Neural cell (in vitro differentiated cells): ENCODE measurements around the gene COPB2. TPM values are rescaled to one million over a fixed set of nuclear protein-coding genes. Genes with fewer than 3 reads are reported as not detected.

ENCODE experiments used
- H2AFZ ChIP-seq: fragments of 200-600, 300-800 bp; sonication (generic), shearing (Covaris generic); 2 replicates; pipeline ENCODE4 v1.6.0; 2014; ENCODE audit warnings: low read depth, mild to moderate bottlenecking, antibody characterized with exemption, low read length, moderate library complexity
- H3F3A ChIP-seq: fragments of 200-600 bp; shearing (Covaris generic); 2 replicates; pipeline ENCODE4 v1.6.1; 2016; ENCODE audit warnings: mild to moderate bottlenecking, moderate library complexity, mixed read lengths, antibody characterized with exemption, low read length; ENCODE audit not compliant: insufficient read depth, poor library complexity, severe bottlenecking
- H3K27ac ChIP-seq: fragments of 200-600, 300-800 bp; sonication (generic), shearing (Covaris generic); 2 replicates; pipeline ENCODE4 v1.5.1; 2014; ENCODE audit warnings: mild to moderate bottlenecking, low read length, moderate library complexity
- H3K27me3 ChIP-seq: fragments of 300-800, 200-600 bp; sonication (generic), shearing (Covaris generic); 2 replicates; pipeline ENCODE4 v1.6.0; 2014; ENCODE audit warnings: mild to moderate bottlenecking, low read depth, low read length, moderate library complexity; ENCODE audit not compliant: insufficient read depth
- H3K36me3 ChIP-seq: fragments of 300-800, 200-600 bp; sonication (generic), shearing (Covaris generic); 2 replicates; pipeline ENCODE4 v1.5.1; 2014; ENCODE audit warnings: mild to moderate bottlenecking, antibody characterized with exemption, low read length, moderate library complexity; ENCODE audit not compliant: insufficient read depth
- H3K4me2 ChIP-seq: fragments of 300-800, 200-600 bp; sonication (generic), shearing (Covaris generic); 2 replicates; pipeline ENCODE4 v1.6.0; 2014; ENCODE audit warnings: mild to moderate bottlenecking, low read length
- H3K4me3 ChIP-seq: fragments of 300-800, 200-600 bp; sonication (generic), shearing (Covaris generic); 2 replicates; pipeline ENCODE4 v1.5.1; 2014; ENCODE audit warnings: mild to moderate bottlenecking, low read length, moderate library complexity
- H3K79me2 ChIP-seq: fragments of 200-600 bp; shearing (Covaris generic); replicated peaks from 2 replicates; pipeline ENCODE4 v1.6.0; 2014; ENCODE audit warnings: mild to moderate bottlenecking, low read length, moderate library complexity; ENCODE audit not compliant: insufficient read depth
- H3K9ac ChIP-seq: fragments of 300-800, 200-600 bp; sonication (generic), shearing (Covaris generic); 2 replicates; pipeline ENCODE4 v1.6.1; 2016; ENCODE audit warnings: mild to moderate bottlenecking, low read length, mixed read lengths
- H3K9me2 ChIP-seq: fragments of 200-600 bp; shearing (Covaris generic); 2 replicates; pipeline ENCODE4 v1.6.1; 2016; ENCODE audit warnings: mild to moderate bottlenecking, low read length, mixed read lengths; ENCODE audit not compliant: insufficient read depth
- H3K9me3 ChIP-seq: fragments of 200-600, 300-800 bp; sonication (generic), shearing (Covaris generic); 2 replicates; pipeline ENCODE4 v1.6.1; 2016; ENCODE audit warnings: mild to moderate bottlenecking, mixed run types, low read length, moderate library complexity, mixed read lengths
- H4K20me1 ChIP-seq: fragments of 200-600 bp; shearing (Covaris generic); 2 replicates; pipeline ENCODE4 v1.6.1; 2016; ENCODE audit warnings: mild to moderate bottlenecking, mixed run types; ENCODE audit not compliant: insufficient read depth
- EP300 ChIP-seq: fragments of 450-650 bp; conservative IDR thresholded peaks from 2 replicates; pipeline ENCODE4 v1.6.1; 2014; ENCODE audit warnings: antibody characterized with exemption, mild to moderate bottlenecking, moderate library complexity; ENCODE audit not compliant: poor library complexity, severe bottlenecking
- EZH2 ChIP-seq: fragments of 200-600, 300-800 bp; shearing (Covaris generic), sonication (generic); IDR thresholded peaks from 2 replicates; pipeline ENCODE4 v1.6.1; 2014; ENCODE audit warnings: antibody characterized with exemption, low read length, borderline replicate concordance, mild to moderate bottlenecking; ENCODE audit not compliant: insufficient read depth, poor library complexity, severe bottlenecking
- MXI1 ChIP-seq: fragments of 450-650 bp; conservative IDR thresholded peaks from 2 replicates; pipeline ENCODE4 v1.6.1; 2014; ENCODE audit warnings: antibody characterized with exemption, mild to moderate bottlenecking; ENCODE audit not compliant: poor library complexity, severe bottlenecking
- POLR2AphosphoS5 ChIP-seq: IDR thresholded peaks from 2 replicates; pipeline ENCODE4 v1.6.1; 2012
- RAD21 ChIP-seq: fragments of 450-650 bp; conservative IDR thresholded peaks from 2 replicates; pipeline ENCODE4 v1.6.1; 2014; ENCODE audit warnings: antibody characterized with exemption, mild to moderate bottlenecking, moderate library complexity
- SMC3 ChIP-seq: fragments of 450-650 bp; conservative IDR thresholded peaks from 2 replicates; pipeline ENCODE4 v1.6.1; 2014; ENCODE audit warnings: antibody characterized with exemption, mild to moderate bottlenecking, moderate library complexity; ENCODE audit not compliant: poor library complexity
- TAF1 ChIP-seq: IDR thresholded peaks from 2 replicates; pipeline ENCODE4 v1.6.1; 2012; ENCODE audit warnings: low read depth
- polyA plus RNA-seq: library from polyadenylated mRNA; depleted of rRNA; stranded (reverse); fragments of >200 nt; gene quantifications from 2 replicates; pipeline ENCODE4 v1.2.3, GENCODE V29; 2014
- TF ChIP-seq, protein P1 (sequence below): IDR thresholded peaks from 2 replicates; pipeline ENCODE4 v1.6.1; 2012; ENCODE audit warnings: borderline replicate concordance
- TF ChIP-seq, protein P2 (sequence below): fragments of 450-650 bp; IDR thresholded peaks from 2 replicates; pipeline ENCODE4 v1.5.1; 2014; ENCODE audit warnings: antibody characterized with exemption, mild to moderate bottlenecking, moderate library complexity; ENCODE audit not compliant: poor library complexity, severe bottlenecking

Gene COPB2
- polyA plus RNA-seq, 1 donor from 2014 or later, result 63.5 TPM

DNA sequence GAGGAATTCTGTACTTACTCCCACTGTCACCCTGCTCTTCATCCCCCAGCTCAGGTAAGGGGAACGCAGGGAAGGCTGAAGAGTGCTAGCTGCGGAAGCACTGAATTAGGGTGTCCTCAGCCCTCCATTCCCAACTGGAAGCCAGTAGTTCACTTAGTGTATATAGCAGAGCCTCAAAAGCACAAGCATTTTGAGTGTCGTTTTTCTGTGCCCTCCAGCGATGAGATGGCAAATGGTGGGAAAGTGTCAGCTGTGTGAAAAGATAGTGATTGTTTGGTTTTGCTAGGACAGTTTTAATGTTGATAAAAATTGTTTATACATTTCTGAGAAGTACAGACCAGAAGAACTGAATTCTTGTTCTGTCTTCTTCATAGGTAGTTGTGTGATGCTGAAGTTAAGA lies 34.8 kb downstream of the COPB2 start:
- Histone ChIP-seq H3K27ac (no peak overlapping the region), H2AFZ (no peak overlapping the region), H3K9me3 (no peaks in the 10 kb centered on the region), H3K4me2 (no peak overlapping the region), H3K27me3 (no peaks in the 10 kb centered on the region), H4K20me1 (no peaks in the 10 kb centered on the region), H3F3A (no peaks in the 10 kb centered on the region), H3K79me2 (no peaks in the 10 kb centered on the region), H3K4me3 (no peak overlapping the region), H3K9me2 (no peaks in the 10 kb centered on the region), H3K36me3 (peaks cover 9% of the 10 kb centered on the region), H3K9ac (no peak overlapping the region)
- TF ChIP-seq POLR2AphosphoS5 (no peak), TAF1 (no peak), EZH2 (no peak), RAD21 (no peak), MXI1 (no peak), SMC3 (no peak), EP300 (no peak)
- TF ChIP-seq, protein P1, sequence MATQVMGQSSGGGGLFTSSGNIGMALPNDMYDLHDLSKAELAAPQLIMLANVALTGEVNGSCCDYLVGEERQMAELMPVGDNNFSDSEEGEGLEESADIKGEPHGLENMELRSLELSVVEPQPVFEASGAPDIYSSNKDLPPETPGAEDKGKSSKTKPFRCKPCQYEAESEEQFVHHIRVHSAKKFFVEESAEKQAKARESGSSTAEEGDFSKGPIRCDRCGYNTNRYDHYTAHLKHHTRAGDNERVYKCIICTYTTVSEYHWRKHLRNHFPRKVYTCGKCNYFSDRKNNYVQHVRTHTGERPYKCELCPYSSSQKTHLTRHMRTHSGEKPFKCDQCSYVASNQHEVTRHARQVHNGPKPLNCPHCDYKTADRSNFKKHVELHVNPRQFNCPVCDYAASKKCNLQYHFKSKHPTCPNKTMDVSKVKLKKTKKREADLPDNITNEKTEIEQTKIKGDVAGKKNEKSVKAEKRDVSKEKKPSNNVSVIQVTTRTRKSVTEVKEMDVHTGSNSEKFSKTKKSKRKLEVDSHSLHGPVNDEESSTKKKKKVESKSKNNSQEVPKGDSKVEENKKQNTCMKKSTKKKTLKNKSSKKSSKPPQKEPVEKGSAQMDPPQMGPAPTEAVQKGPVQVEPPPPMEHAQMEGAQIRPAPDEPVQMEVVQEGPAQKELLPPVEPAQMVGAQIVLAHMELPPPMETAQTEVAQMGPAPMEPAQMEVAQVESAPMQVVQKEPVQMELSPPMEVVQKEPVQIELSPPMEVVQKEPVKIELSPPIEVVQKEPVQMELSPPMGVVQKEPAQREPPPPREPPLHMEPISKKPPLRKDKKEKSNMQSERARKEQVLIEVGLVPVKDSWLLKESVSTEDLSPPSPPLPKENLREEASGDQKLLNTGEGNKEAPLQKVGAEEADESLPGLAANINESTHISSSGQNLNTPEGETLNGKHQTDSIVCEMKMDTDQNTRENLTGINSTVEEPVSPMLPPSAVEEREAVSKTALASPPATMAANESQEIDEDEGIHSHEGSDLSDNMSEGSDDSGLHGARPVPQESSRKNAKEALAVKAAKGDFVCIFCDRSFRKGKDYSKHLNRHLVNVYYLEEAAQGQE, result no peak
- TF ChIP-seq, protein P2, sequence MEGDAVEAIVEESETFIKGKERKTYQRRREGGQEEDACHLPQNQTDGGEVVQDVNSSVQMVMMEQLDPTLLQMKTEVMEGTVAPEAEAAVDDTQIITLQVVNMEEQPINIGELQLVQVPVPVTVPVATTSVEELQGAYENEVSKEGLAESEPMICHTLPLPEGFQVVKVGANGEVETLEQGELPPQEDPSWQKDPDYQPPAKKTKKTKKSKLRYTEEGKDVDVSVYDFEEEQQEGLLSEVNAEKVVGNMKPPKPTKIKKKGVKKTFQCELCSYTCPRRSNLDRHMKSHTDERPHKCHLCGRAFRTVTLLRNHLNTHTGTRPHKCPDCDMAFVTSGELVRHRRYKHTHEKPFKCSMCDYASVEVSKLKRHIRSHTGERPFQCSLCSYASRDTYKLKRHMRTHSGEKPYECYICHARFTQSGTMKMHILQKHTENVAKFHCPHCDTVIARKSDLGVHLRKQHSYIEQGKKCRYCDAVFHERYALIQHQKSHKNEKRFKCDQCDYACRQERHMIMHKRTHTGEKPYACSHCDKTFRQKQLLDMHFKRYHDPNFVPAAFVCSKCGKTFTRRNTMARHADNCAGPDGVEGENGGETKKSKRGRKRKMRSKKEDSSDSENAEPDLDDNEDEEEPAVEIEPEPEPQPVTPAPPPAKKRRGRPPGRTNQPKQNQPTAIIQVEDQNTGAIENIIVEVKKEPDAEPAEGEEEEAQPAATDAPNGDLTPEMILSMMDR, result no peak

DNA sequence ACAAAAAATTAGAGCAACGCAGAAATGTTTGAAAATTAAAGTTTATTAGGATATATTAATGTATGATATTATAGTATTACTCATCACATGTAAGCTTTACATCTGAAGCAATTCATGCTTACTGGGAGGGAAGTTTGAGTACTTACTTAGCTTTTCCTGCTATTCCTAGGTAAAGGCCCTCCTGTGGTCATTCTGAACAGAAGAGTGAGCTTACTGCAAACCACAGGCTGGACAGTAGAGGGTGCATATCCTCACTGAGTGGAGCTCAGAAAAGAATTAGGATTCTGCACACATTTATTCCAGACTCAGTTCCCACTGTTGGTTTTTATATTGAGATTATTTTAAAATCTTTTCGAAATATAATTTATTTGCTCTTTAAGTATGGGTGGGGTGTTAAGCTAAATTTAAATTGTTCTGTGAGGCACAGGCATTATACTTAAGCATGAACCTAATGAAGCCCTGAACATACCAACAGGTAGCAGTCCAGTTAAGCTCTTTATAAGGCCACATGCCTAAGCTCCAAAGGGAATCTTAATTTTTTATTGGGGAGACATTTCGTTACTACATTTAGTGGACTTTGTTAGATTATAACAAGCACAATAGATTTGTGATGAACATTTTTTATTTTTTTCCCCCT lies 35.4 kb downstream of the COPB2 start:
- Histone ChIP-seq H3F3A (no peaks in the 10 kb centered on the region), H2AFZ (no peak overlapping the region), H3K4me3 (no peak overlapping the region), H3K36me3 (peaks cover 8% of the 10 kb centered on the region), H3K9ac (no peak overlapping the region), H3K27ac (no peak overlapping the region), H3K4me2 (no peak overlapping the region), H3K27me3 (no peaks in the 10 kb centered on the region), H3K79me2 (no peaks in the 10 kb centered on the region), H3K9me2 (no peaks in the 10 kb centered on the region), H4K20me1 (no peaks in the 10 kb centered on the region), H3K9me3 (no peaks in the 10 kb centered on the region)
- TF ChIP-seq, protein P2, result peak; percentile 70
- TF ChIP-seq RAD21, result peak; percentile 43
- TF ChIP-seq TAF1, result no peak
- TF ChIP-seq SMC3, result peak; percentile 59
